GM18909 (cell line): ENCODE measurements around the gene KLHL29.

ENCODE experiments used
- ATAC-seq: cut with Tn5 transposase; IDR thresholded peaks from one replicate; pipeline ENCODE4 v1.9.1; 2021; ENCODE audit warnings: mild to moderate bottlenecking; ENCODE audit not compliant: unreplicated experiment, poor library complexity

Gene KLHL29

DNA sequence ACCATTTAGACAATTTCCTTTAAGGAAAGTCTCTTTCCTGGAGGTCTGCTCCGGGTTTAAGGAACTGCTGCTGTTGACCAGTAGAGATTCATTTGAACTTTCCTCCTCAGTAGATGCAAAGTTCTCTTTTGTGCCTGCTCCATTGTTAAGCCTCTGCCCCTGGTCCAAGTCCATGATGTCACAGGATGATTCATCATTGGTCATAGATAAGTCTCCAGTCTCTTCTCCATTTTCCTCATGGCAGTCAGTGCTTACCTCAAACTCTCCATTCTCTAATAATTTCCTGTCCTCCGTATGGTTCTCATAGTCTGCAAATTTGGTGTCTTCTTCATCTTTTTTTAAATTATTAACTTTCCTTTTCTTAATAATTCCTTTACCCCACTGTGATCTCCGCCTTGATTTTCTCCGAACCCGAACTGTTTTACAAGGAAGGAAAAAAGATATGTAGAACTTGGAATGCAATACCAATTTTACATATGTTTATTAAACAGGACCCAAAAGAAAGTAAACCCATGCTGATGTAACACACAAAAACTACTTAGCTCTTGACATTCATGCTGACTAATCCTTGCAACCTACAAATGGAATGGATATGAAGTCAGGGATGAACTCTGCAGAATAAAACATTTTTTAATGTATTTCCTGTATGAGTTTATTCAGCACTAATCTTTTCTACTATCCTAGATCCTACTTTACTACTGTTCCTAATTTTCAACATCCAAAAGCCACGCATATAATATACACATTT lies 372.9 kb downstream of the KLHL29 start:
- ATAC-seq, result no peak
